ENCODE results near the gene DIMT1.
A peak's percentile ranks its signal among the peaks of the same experiment; 100 is the strongest.

The DIMT1 gene

DNA sequence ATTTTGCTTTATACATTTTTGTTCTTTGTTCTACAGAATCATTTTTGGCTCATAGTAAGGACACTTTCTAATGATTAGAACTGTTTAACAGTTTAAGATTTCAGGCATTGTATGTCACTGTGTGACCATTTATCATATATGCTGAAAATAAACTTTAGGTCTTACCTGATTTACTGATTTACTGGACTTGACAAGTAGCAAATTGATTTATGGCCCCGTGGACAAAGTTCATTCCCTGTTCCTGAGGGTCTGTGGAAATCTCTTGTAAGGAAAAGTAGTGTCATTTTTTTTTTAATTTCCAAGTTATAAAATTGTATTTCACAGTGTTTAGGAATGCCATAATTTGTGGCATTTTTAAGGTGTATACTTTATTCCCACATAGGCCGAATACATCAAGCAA is 57.0 kb downstream of the DIMT1 start:
- no peak for DNase-seq (ENCODE audit: insufficient read length, low spot score)
- TF ChIP-seq POLR2A (IDR thresholded peaks at IDR 0.05; ENCODE audit: low read depth, low read length) = no peak
- no peak for FAIRE-seq

DNA sequence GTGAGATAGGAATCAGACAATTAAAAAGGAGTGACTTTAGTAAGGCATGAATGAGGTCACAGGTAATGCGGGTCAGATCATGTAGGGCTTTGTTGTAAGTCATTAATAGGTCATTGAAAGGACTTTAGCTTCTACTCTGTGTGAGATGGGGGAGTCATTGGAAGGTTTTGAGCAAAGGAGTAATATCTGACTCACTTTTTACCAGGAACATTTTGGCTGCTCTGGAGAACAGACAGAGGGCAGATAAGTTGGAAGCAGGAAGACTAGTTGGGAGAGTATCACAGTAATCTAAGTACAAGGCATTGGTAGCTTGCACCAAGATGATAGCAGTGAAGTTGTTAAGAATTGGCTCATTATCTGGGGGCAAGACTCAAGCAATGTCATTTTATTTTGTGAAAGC is 60.3 kb downstream of the DIMT1 start:
- TF ChIP-seq POLR2A (IDR thresholded peaks at IDR 0.05; ENCODE audit: low read depth, low read length) = no peak
- FAIRE-seq = peak; percentile 48
- DNase-seq (ENCODE audit: insufficient read length, low spot score) = no peak

GRCh38 chr5:62342476-62342837 is 61.2 kb downstream of the DIMT1 start:
- FAIRE-seq (no peak), DNase-seq (ENCODE audit: insufficient read length, low spot score) (no peak)
- TF ChIP-seq POLR2A (IDR thresholded peaks at IDR 0.05; ENCODE audit: low read depth, low read length) = no peak

DNA sequence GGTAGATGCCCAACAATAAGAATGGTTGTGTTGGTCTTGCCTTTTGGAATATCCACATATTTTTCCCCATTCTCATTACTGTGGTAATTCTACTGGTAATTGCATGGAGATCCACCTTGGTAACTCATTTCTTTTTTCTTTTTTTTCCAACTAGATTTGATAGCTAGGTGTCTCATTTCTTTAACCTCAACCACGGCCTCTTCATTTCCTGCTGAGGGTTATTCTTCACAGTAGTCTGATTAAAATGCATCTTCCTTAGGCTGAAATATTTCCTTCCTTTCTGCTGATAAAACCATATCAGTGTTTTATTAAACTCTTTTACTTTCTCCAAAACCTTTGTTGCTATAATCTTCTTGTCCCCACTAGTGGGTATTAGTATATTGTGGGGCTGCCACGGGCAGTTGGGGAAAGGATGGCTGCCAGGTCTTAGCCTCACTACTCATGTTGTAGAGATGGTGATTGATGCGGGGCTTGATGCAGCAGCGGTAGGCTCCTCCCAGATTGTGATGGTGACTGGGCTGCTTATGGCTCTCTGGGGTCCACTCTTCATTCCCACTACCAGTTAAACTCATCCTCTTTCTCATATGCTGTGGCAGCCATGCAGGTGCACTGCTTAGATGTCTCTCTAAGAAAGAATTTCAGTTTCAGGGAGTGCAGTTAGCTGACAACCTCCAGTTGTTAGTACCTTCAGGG is 61.8 kb downstream of the DIMT1 start:
- no peak for DNase-seq (ENCODE audit: insufficient read length, low spot score)
- FAIRE-seq = no peak
- no peak for TF ChIP-seq POLR2A (IDR thresholded peaks at IDR 0.05; ENCODE audit: low read depth, low read length)

DNA sequence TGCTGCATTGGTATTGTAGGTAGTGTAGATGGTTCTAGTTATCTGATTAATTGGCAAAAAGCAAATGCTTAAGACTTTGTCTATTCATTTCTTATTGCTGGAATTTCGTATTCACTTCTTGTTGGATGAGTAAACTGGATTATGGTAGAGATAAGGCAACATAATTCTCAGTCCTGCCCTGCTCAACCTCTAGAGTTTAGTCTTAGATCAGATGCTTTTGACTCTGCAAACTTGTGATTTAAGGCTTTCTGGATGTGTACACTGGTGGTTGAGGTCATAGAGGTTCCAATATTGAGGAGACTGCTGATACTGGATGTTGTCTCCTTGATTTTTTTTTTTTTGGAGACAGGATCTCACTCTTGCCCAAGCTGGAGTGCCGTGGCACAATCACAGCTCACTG is 62.7 kb downstream of the DIMT1 start:
- DNase-seq (ENCODE audit: insufficient read length, low spot score) (no peak), FAIRE-seq (peak; percentile 53)
- TF ChIP-seq POLR2A (IDR thresholded peaks at IDR 0.05; ENCODE audit: low read depth, low read length) = no peak

DNA sequence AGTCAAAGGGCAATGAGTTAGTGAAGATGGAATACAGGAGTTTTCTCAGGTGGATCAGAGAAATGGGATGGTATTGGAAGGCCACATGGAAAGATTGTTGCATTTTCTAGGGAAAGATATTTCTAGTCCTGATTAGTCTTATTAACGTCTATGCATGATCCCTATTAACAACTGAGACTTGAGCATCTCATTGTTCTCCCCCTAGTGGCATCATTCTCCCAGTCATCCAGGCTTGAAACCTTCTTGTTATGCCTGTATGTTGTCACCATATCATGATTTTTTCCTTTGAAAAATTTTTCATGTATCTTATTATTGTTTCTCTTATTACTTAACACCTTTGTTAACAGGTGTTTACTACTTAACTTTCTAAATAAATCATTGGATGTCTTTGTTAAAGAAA is 63.3 kb downstream of the DIMT1 start:
- FAIRE-seq (no peak), DNase-seq (ENCODE audit: insufficient read length, low spot score) (no peak)
- no peak for TF ChIP-seq POLR2A (IDR thresholded peaks at IDR 0.05; ENCODE audit: low read depth, low read length)
